MCF 10A (cell line): ENCODE measurements around the gene NAA11. TPM values are rescaled to one million over a fixed set of nuclear protein-coding genes. Genes with fewer than 3 reads are reported as not detected.

Experiments
- Bru-seq: library from RNA; stranded (reverse); fragments of 400-500 nt; gene quantifications from one replicate; lab custom pipeline; 2021; lab: Mats Ljungman, UMichigan
- BruChase-seq, 2 experiments: library from RNA; stranded (reverse); fragments of 400-500 nt; gene quantifications; one replicate each; lab custom pipeline; 2021; lab: Mats Ljungman, UMichigan
- BruUV-seq: library from RNA; stranded (reverse); fragments of 400-500 nt; replicated peaks from 2 replicates; lab custom pipeline; 2021; lab: Mats Ljungman, UMichigan
- CTCF ChIA-PET: fragments of 300-600 bp; sonication (Branson Sonifier 250); formaldehyde crosslinking; extraction: SDS; loops from one replicate; lab custom pipeline; 2021; ENCODE audit warnings: antibody characterized with exemption, inconsistent platforms; lab: Yijun Ruan, JAX
- POLR2A ChIA-PET: fragments of 300-600, 350-650 bp; sonication (Branson Sonifier 250); formaldehyde crosslinking; extraction: SDS; loops from one replicate; lab custom pipeline; 2020; ENCODE audit warnings: antibody characterized with exemption, inconsistent platforms; lab: Yijun Ruan, JAX
- DNase-seq: peaks from one replicate; pipeline ENCODE4 v3.0.0-alpha.2; 2018; ENCODE audit not compliant: unreplicated experiment
- H3K27ac Mint-ChIP-seq: one replicate; pipeline ENCODE4 v1.8.0; 2022; ENCODE audit warnings: mild to moderate bottlenecking, low read depth, mixed read lengths; ENCODE audit not compliant: unreplicated experiment
- H3K27me3 Mint-ChIP-seq: one replicate; pipeline ENCODE4 v1.8.0; 2022; ENCODE audit warnings: mixed read lengths; ENCODE audit not compliant: insufficient read depth, unreplicated experiment
- H3K36me3 Mint-ChIP-seq: one replicate; pipeline ENCODE4 v1.8.0; 2022; ENCODE audit warnings: mild to moderate bottlenecking, moderate library complexity, mixed read lengths; ENCODE audit not compliant: insufficient read depth, unreplicated experiment
- H3K4me1 Mint-ChIP-seq: one replicate; pipeline ENCODE4 v1.8.0; 2022; ENCODE audit warnings: mixed read lengths; ENCODE audit not compliant: insufficient read depth, unreplicated experiment
- H3K4me3 Mint-ChIP-seq: one replicate; pipeline ENCODE4 v1.8.0; 2022; ENCODE audit warnings: mild to moderate bottlenecking, moderate library complexity, mixed read lengths; ENCODE audit not compliant: unreplicated experiment
- H3K9me3 Mint-ChIP-seq: one replicate; pipeline ENCODE4 v1.8.0; 2022; ENCODE audit warnings: mixed read lengths; ENCODE audit not compliant: unreplicated experiment
- intact Hi-C: fragments of 100-400 bp; cut with micrococcal nuclease; formaldehyde crosslinking; loops from 2 replicates; pipeline ENCODE4 v1.14.1; 2022
- long read RNA-seq: library from polyadenylated mRNA; stranded (forward); transcript quantifications from one replicate; pipeline ENCODE4 v2.0.0, GENCODE V29; 2022
- total RNA-seq: library from RNA; stranded (reverse); gene quantifications from 2 replicates; pipeline ENCODE4 v1.2.3, GENCODE V29; 2022
- TF ChIP-seq, protein P1 (sequence below): fragments of 200-600 bp; IDR thresholded peaks from one replicate; pipeline ENCODE4 v1.8.0; 2022; ENCODE audit warnings: antibody characterized with exemption, mild to moderate bottlenecking; ENCODE audit not compliant: unreplicated experiment

Gene NAA11
- not detected in 2 replicates for total RNA-seq
- Bru-seq, nascent RNA, result not detected
- not detected for BruChase-seq, experiment 1, labeled RNA remaining after a 6-hour chase
- percentile 12 among the genes with signal in this experiment for BruChase-seq, experiment 2, labeled RNA remaining after a 2-hour chase
- long read RNA-seq, result 0 reads

DNA sequence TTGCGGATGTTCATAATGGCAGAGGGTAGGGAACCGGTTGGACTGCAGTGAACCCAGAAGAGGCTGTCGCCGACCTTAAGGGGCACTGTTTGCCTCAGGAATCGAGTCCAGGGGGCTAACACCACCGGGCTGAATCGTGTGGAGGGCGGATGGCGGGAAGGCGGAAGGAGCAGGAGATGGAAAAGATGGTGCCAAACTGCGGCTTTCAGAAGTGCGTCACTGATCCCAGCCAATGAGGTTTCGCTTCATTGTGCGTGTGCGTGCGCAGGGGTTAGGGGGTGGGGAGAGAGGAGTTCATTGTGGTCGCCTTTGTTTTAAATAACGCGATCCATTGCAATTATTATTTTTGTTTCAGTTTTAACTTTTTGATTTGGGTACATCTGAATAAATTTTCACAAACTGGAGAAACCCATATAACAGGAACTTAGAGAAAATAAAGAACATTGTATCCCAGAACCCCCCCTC, at the start of gene NAA11:
Gene NAA11 (minus strand): TSS at position 198 of the 465 bp plus-strand sequence. CDS start 184 bp downstream, at position 14.
- Mint-ChIP-seq H3K27ac (no peak within 1 kb of the TSS), H3K36me3 (no peaks in the 10 kb centered on the region), H3K27me3 (no peaks in the 10 kb centered on the region), H3K4me3 (no peak within 1 kb of the TSS), H3K4me1 (peaks cover 4% of the 10 kb centered on the region), H3K9me3 (peaks cover 8% of the 10 kb centered on the region)
- no peak for DNase-seq
- ChIA-PET CTCF (no interaction called here), POLR2A (no interaction called here)
- intact Hi-C loops, result no loop called here
- TF ChIP-seq, protein P1, sequence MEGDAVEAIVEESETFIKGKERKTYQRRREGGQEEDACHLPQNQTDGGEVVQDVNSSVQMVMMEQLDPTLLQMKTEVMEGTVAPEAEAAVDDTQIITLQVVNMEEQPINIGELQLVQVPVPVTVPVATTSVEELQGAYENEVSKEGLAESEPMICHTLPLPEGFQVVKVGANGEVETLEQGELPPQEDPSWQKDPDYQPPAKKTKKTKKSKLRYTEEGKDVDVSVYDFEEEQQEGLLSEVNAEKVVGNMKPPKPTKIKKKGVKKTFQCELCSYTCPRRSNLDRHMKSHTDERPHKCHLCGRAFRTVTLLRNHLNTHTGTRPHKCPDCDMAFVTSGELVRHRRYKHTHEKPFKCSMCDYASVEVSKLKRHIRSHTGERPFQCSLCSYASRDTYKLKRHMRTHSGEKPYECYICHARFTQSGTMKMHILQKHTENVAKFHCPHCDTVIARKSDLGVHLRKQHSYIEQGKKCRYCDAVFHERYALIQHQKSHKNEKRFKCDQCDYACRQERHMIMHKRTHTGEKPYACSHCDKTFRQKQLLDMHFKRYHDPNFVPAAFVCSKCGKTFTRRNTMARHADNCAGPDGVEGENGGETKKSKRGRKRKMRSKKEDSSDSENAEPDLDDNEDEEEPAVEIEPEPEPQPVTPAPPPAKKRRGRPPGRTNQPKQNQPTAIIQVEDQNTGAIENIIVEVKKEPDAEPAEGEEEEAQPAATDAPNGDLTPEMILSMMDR, result no peak
- BruUV-seq, result no TSS peak

DNA sequence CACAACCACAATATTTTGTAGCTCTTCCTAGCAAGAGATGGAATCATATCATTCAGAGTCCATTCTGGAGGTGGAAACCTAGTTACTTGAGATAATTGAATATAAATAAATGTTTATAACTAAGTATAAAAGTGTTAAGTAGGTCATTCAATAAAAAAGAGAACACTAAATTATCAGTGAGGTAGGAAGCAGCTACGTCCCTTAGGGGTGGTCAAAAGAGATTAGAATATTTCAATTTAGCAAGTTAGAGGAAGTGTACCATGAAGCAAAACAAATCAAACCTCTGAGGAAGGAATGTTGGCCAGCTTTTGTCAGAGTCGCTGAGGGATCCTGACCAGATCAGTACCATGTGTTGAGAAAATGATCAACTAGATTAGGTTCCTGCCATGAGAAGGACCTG, 44.2 kb upstream of the NAA11 start:
- CTCF ChIA-PET, result no interaction called here
- Mint-ChIP-seq H3K27me3 (peaks cover 25% of the 10 kb centered on the region), H3K36me3 (no peaks in the 10 kb centered on the region), H3K9me3 (no peaks in the 10 kb centered on the region), H3K27ac (no peak overlapping the region), H3K4me1 (no peaks in the 10 kb centered on the region), H3K4me3 (no peak overlapping the region)
- POLR2A ChIA-PET, result no interaction called here
- no peak for DNase-seq
- no TSS peak for BruUV-seq
- intact Hi-C loops, result no loop called here
- TF ChIP-seq, protein P1, result no peak

DNA sequence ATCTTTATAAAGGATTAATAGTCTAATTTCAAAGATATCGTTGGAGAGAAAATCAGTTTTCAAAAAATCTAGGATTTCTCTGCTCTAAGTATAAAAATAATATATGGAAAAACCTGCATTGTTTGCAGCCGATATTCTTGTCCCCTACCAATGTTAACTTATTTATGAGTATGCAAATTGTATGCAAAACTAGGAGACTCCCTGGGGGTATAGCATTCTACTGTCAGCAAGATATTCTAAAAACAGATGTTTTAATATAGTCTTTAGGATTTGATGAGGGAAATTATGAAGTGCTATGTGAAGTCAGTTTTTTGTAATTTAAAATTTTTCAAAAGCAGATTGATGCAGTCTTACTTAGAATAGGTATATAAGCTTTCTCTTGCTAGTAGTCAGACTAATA, 41.2 kb upstream of the NAA11 start:
- no peaks in the 10 kb centered on the region for H3K4me1 Mint-ChIP-seq
- POLR2A ChIA-PET, result no interaction called here

DNA sequence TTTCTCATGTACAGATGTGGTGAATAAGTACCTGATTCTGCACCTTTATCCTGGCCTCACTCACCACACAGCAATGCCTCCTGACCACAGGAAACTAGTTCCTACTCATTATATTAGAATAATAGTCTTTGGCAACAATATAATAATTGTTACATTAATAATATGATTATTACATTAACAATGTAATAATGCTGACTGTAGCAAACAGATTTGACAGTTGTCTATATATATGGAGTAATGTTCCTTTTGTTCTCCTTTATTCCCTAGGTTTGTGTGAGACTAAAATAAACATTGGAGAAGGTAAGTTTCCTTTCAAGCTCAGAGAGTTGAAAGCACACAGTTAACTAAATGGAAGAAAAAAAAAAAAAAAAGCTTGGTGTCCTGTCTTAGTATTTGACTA, 40.6 kb upstream of the NAA11 start:
- Mint-ChIP-seq H3K36me3 (no peaks in the 10 kb centered on the region), H3K27me3 (peaks cover 24% of the 10 kb centered on the region), H3K9me3 (no peaks in the 10 kb centered on the region), H3K27ac (no peak overlapping the region), H3K4me1 (no peaks in the 10 kb centered on the region), H3K4me3 (no peak overlapping the region)
- TF ChIP-seq, protein P1, result no peak
- intact Hi-C loops, result no loop called here
- POLR2A ChIA-PET, result no interaction called here
- DNase-seq, result no peak
- no TSS peak for BruUV-seq
- CTCF ChIA-PET, result interaction anchor here (0.7 kb wide), 1 partner anchor 1982 kb away, joined by 4 read pairs; no protein-coding TSS in a partner anchor

More for the DNA sequence above, 41.2 kb upstream of the NAA11 start:
- TF ChIP-seq, protein P1, result no peak
- Mint-ChIP-seq H3K4me3 (no peak overlapping the region), H3K9me3 (no peaks in the 10 kb centered on the region), H3K27me3 (peaks cover 25% of the 10 kb centered on the region), H3K27ac (no peak overlapping the region), H3K36me3 (no peaks in the 10 kb centered on the region)
- CTCF ChIA-PET, result interaction anchor here (0.6 kb wide), 1 partner anchor 1346 kb away, joined by 3 read pairs; no protein-coding TSS in a partner anchor
- intact Hi-C loops, result no loop called here
- DNase-seq, result no peak
- no TSS peak for BruUV-seq
